HL-60 (cell line): ENCODE results near the gene MARCHF10.

Source experiments
- POLR2AphosphoS5 ChIP-seq: IDR thresholded peaks from 2 replicates; pipeline ENCODE4 v1.6.1; 2012; ENCODE audit warnings: low read depth
- TF ChIP-seq, protein P1 (sequence below): IDR thresholded peaks from one replicate; pipeline ENCODE4 v1.5.1; 2011; ENCODE audit warnings: low read length, control low read depth, inconsistent platforms; ENCODE audit not compliant: insufficient read depth

GRCh38 chr17:62744259-62744658, 63.9 kb downstream of the MARCHF10 start:
- TF ChIP-seq, protein P1, sequence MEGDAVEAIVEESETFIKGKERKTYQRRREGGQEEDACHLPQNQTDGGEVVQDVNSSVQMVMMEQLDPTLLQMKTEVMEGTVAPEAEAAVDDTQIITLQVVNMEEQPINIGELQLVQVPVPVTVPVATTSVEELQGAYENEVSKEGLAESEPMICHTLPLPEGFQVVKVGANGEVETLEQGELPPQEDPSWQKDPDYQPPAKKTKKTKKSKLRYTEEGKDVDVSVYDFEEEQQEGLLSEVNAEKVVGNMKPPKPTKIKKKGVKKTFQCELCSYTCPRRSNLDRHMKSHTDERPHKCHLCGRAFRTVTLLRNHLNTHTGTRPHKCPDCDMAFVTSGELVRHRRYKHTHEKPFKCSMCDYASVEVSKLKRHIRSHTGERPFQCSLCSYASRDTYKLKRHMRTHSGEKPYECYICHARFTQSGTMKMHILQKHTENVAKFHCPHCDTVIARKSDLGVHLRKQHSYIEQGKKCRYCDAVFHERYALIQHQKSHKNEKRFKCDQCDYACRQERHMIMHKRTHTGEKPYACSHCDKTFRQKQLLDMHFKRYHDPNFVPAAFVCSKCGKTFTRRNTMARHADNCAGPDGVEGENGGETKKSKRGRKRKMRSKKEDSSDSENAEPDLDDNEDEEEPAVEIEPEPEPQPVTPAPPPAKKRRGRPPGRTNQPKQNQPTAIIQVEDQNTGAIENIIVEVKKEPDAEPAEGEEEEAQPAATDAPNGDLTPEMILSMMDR: no peak
- TF ChIP-seq POLR2AphosphoS5: no peak
